HL-60/S4 (cell line): ENCODE measurements around the gene OR51B5.
"Not testable (repeated sequence)": the region's sequence is repeated elsewhere in the genome, so short reads cannot be mapped to it uniquely, and the experiment has no call there.

Experiments
- in situ Hi-C: fragments of 300-500 bp; cut with MboI; formaldehyde crosslinking; loops from 2 replicates; pipeline ENCODE4 v1.14.3; 2022; ENCODE audit warnings: low sequenced_read_pairs

Gene OR51B5

GRCh38 chr11:5336331-5336730, 7.0 kb downstream of the OR51B5 start:
- in situ Hi-C loops: no loop called here

GRCh38 chr11:5335170-5335569, 8.2 kb downstream of the OR51B5 start:
- in situ Hi-C loops: no loop called here

- in situ Hi-C loops: no loop called here
Observed at GRCh38 chr11:5324197-5324596, 19.1 kb downstream of the OR51B5 start, which contains the start of gene OR51B2. TSS of gene OR51B2 (minus strand) at chr11:5324297. CDS start at chr11:5324297, 0 bp downstream.

- in situ Hi-C loops: no loop called here
Observed at GRCh38 chr11:5317292-5317691, 26.0 kb downstream of the OR51B5 start.

GRCh38 chr11:5313326-5314023, 29.8 kb downstream of the OR51B5 start:
- in situ Hi-C loops: not testable (repeated sequence)

- in situ Hi-C loops: no loop called here
Observed at GRCh38 chr11:5310423-5310822, 32.9 kb downstream of the OR51B5 start.

- in situ Hi-C loops: no loop called here
Observed at GRCh38 chr11:5307256-5308019, 35.9 kb downstream of the OR51B5 start.

GRCh38 chr11:5304046-5304445, 39.3 kb downstream of the OR51B5 start:
- in situ Hi-C loops: no loop called here

- in situ Hi-C loops: no loop called here
Observed at GRCh38 chr11:5303626-5304025, 39.7 kb downstream of the OR51B5 start.

GRCh38 chr11:5301846-5302245, 41.5 kb downstream of the OR51B5 start, which contains the start of gene OR51B4:
TSS of gene OR51B4 (minus strand) at chr11:5301946. CDS start at chr11:5301946, 0 bp downstream.
- in situ Hi-C loops: no loop called here

GRCh38 chr11:5300251-5300650, 43.1 kb downstream of the OR51B5 start:
- in situ Hi-C loops: no loop called here

- in situ Hi-C loops: no loop called here
Observed at GRCh38 chr11:5298451-5298850, 44.9 kb downstream of the OR51B5 start.

- in situ Hi-C loops: no loop called here
Observed at GRCh38 chr11:5297721-5298323, 45.5 kb downstream of the OR51B5 start.

GRCh38 chr11:5294342-5294995, 48.9 kb downstream of the OR51B5 start:
- in situ Hi-C loops: not testable (repeated sequence)

GRCh38 chr11:5293028-5293427, 50.3 kb downstream of the OR51B5 start:
- in situ Hi-C loops: no loop called here
